IMR-90 (cell line): Measurements from ENCODE around the gene FGF3. TPM values are rescaled to one million over a fixed set of nuclear protein-coding genes. Genes with fewer than 3 reads are reported as not detected.
"Not testable (repeated sequence)": the region's sequence is repeated elsewhere in the genome, so short reads cannot be mapped to it uniquely, and the experiment has no call there.

ENCODE experiments used
- ATAC-seq: fragments of 200-7000 bp; cut with Tn5 transposase; 2 replicates; pipeline ENCODE4 v1.9.1; 2020; ENCODE audit warnings: low read depth, mild to moderate bottlenecking, moderate library complexity
- BruUV-seq: library from RNA; stranded (reverse); fragments of 400-500 nt; replicated peaks from 2 replicates; lab custom pipeline; 2021; lab: Mats Ljungman, UMichigan
- CTCF ChIA-PET: fragments of 300-600 bp; formaldehyde crosslinking; extraction: SDS; loops from one replicate; lab custom pipeline; 2021; ENCODE audit warnings: antibody characterized with exemption; lab: Yijun Ruan, JAX
- POLR2A ChIA-PET: fragments of 300-600 bp; sonication (Branson Sonifier 250); formaldehyde crosslinking; loops from one replicate; lab custom pipeline; 2022; ENCODE audit warnings: antibody characterized with exemption; ENCODE audit not compliant: unreplicated experiment; lab: Charles Lee
- DNase-seq: peaks from one replicate; pipeline ENCODE4 v3.0.0; 2013
- H2AFZ ChIP-seq: replicated peaks from 2 replicates; pipeline ENCODE3; 2013; ENCODE audit warnings: low read length, mild to moderate bottlenecking; ENCODE audit not compliant: poor library complexity
- H2AK5ac ChIP-seq: 2 replicates; pipeline ENCODE4 v1.6.1; 2013; ENCODE audit warnings: low read depth, low read length, inconsistent platforms
- H2AK9ac ChIP-seq: replicated peaks from 2 replicates; pipeline ENCODE3; 2013; ENCODE audit warnings: mild to moderate bottlenecking, low read depth, low read length, moderate library complexity; ENCODE audit not compliant: poor library complexity
- H2BK120ac ChIP-seq: 2 replicates; pipeline ENCODE4 v1.6.1; 2013; ENCODE audit warnings: low read depth, low read length, inconsistent platforms
- H2BK15ac ChIP-seq: 3 replicates; pipeline ENCODE4 v1.6.1; 2013; ENCODE audit warnings: low read depth, low read length, inconsistent platforms
- H2BK20ac ChIP-seq: 2 replicates; pipeline ENCODE4 v1.6.1; 2013; ENCODE audit warnings: low read depth, mild to moderate bottlenecking, inconsistent platforms, low read length, moderate library complexity
- H2BK5ac ChIP-seq: 2 replicates; pipeline ENCODE4 v1.6.1; 2013; ENCODE audit warnings: mild to moderate bottlenecking, low read depth, low read length, inconsistent platforms; ENCODE audit not compliant: poor library complexity, severe bottlenecking
- H3K14ac ChIP-seq: replicated peaks from 2 replicates; pipeline ENCODE4 v1.6.1; 2013; ENCODE audit warnings: low read depth, low read length, inconsistent platforms
- H3K18ac ChIP-seq: 2 replicates; pipeline ENCODE4 v1.6.1; 2013; ENCODE audit warnings: low read depth, low read length, control low read depth
- H3K23ac ChIP-seq: 2 replicates; pipeline ENCODE4 v1.6.1; 2013; ENCODE audit warnings: low read depth, low read length, inconsistent platforms
- H3K27ac ChIP-seq: 2 replicates; pipeline ENCODE4 v1.5.1; 2013; ENCODE audit warnings: mild to moderate bottlenecking, control low read depth, low read length; ENCODE audit not compliant: insufficient read depth
- H3K27me3 ChIP-seq: 2 replicates; pipeline ENCODE4 v1.6.1; 2013; ENCODE audit warnings: low read length; ENCODE audit not compliant: control insufficient read depth, insufficient read depth
- H3K36me3 ChIP-seq: 2 replicates; pipeline ENCODE4 v1.6.1; 2013; ENCODE audit warnings: low read length, mixed read lengths; ENCODE audit not compliant: control insufficient read depth, insufficient read depth
- H3K4ac ChIP-seq: 2 replicates; pipeline ENCODE4 v1.6.1; 2013; ENCODE audit warnings: low read depth, low read length, inconsistent platforms
- H3K4me1 ChIP-seq: 2 replicates; pipeline ENCODE4 v1.6.1; 2013; ENCODE audit warnings: low read length, mixed read lengths; ENCODE audit not compliant: control insufficient read depth, insufficient read depth
- H3K4me2 ChIP-seq: 2 replicates; pipeline ENCODE4 v1.6.1; 2013; ENCODE audit warnings: low read depth, mild to moderate bottlenecking, control low read depth, low read length, moderate library complexity
- H3K4me3 ChIP-seq: 2 replicates; pipeline ENCODE4 v1.5.1; 2013; ENCODE audit warnings: low read depth, mild to moderate bottlenecking, control low read depth, low read length, moderate library complexity; ENCODE audit not compliant: insufficient read depth
- H3K56ac ChIP-seq: 2 replicates; pipeline ENCODE4 v1.6.1; 2013; ENCODE audit warnings: low read length, inconsistent platforms; ENCODE audit not compliant: insufficient read depth; ENCODE audit errors: extremely low read depth
- H3K79me1 ChIP-seq, 2 experiments: 2 replicates each; pipeline ENCODE4 v1.6.1; 2013; ENCODE audit warnings: low read length in 2 of 2, inconsistent platforms in 1 of 2, low read depth in 1 of 2
- H3K9ac ChIP-seq: 2 replicates; pipeline ENCODE4 v1.6.1; 2013; ENCODE audit warnings: low read depth, low read length, control low read depth
- H3K9me1 ChIP-seq: 2 replicates; pipeline ENCODE4 v1.6.1; 2013; ENCODE audit warnings: low read length, inconsistent platforms; ENCODE audit not compliant: insufficient read depth
- H3K9me3 ChIP-seq: 2 replicates; pipeline ENCODE4 v1.6.1; 2013; ENCODE audit warnings: low read length; ENCODE audit not compliant: control insufficient read depth, insufficient read depth
- H4K20me1 ChIP-seq: 2 replicates; pipeline ENCODE4 v1.6.1; 2013; ENCODE audit warnings: low read length, inconsistent platforms; ENCODE audit not compliant: insufficient read depth
- H4K5ac ChIP-seq: 2 replicates; pipeline ENCODE4 v1.6.1; 2013; ENCODE audit warnings: mild to moderate bottlenecking, low read depth, low read length, control low read depth
- H4K8ac ChIP-seq, 2 experiments: 2 replicates each; pipeline ENCODE4 v1.6.1; 2013; ENCODE audit warnings: low read depth in 2 of 2, low read length in 2 of 2, control low read depth in 1 of 2, inconsistent platforms in 1 of 2
- H4K91ac ChIP-seq: 2 replicates; pipeline ENCODE4 v1.6.1; 2013; ENCODE audit warnings: low read depth, low read length, inconsistent platforms; ENCODE audit not compliant: insufficient read depth
- WGBS, 2 experiments: methylation state at CpG; one replicate each; pipeline versions ENCODE4 v1.1.5 to v1.1.7; 2013; ENCODE audit warnings: missing lambda C conversion rate in 2 of 2; ENCODE audit not compliant: insufficient read length in 1 of 2; ENCODE audit errors: extremely low coverage in 2 of 2; 5-methylcytosine and 5-hydroxymethylcytosine counted together
- dilution Hi-C: fragments of 300-500 bp; cut with HindIII; formaldehyde crosslinking; loops from one replicate; pipeline ENCODE4 v1.14.3; 2018; ENCODE audit warnings: low sequenced_read_pairs; ENCODE audit not compliant: unreplicated experiment
- in situ Hi-C: fragments of 300-500 bp; cut with MboI; formaldehyde crosslinking; loops from 3 replicates; pipeline ENCODE4 v1.14.3; 2019; ENCODE audit warnings: low sequenced_read_pairs, inconsistent platforms, mixed read lengths
- intact Hi-C: fragments of 100-400 bp; cut with micrococcal nuclease; formaldehyde crosslinking; loops from 2 replicates; pipeline ENCODE4 v1.10.0; 2022
- polyA plus RNA-seq, 3 experiments: library from polyadenylated mRNA; depleted of rRNA; stranded (reverse); fragments of >200 nt; gene quantifications; 2 replicates each; pipeline ENCODE4 v1.2.3, GENCODE V29; 2012; ENCODE audit warnings: low replicate concordance in 1 of 3
- total RNA-seq: library from RNA; depleted of rRNA; stranded (reverse); fragments of >200 nt; gene quantifications from 2 replicates; pipeline ENCODE4 v1.2.3, GENCODE V29; 2012

The FGF3 gene
- total and polyA plus RNA-seq, 2 of the 4 experiments (the other 2 are of a cell fraction) = not detected

DNA sequence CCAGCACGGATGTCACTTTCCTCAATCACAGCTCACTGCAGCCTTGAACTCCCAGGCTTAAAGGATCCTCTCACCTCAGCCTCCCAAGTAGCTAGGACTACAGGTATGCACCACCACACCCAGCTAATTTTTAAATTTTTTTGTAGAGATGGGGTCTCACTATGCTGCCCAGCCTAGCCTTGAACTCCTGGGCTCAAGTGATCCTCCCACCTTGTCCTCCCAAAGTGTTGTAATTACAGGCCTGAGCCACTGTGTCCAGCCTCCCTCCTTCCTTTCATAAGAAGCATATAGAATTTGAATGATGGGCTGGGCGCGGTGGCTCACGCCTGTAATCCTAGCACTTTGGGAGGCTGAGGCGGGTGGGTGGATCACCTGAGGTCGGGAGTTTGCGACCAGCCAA, 54.3 kb downstream of the FGF3 start:
- H4K91ac ChIP-seq, H3K14ac ChIP-seq, H3K9ac ChIP-seq, H4K5ac ChIP-seq, H3K36me3 ChIP-seq, H2AK5ac ChIP-seq, H3K4me2 ChIP-seq, H4K20me1 ChIP-seq, H2AK9ac ChIP-seq, H2AFZ ChIP-seq, H4K8ac ChIP-seq, H3K9me1 ChIP-seq, H3K56ac ChIP-seq, intact Hi-C loops, H3K27ac ChIP-seq, H3K4ac ChIP-seq, H2BK5ac ChIP-seq, ATAC-seq, DNase-seq, H2BK15ac ChIP-seq, H2BK20ac ChIP-seq, H3K79me1 ChIP-seq, H3K4me1 ChIP-seq, POLR2A ChIA-PET, H3K4me3 ChIP-seq, H3K18ac ChIP-seq, BruUV-seq, in situ Hi-C loops, H2BK120ac ChIP-seq, H3K23ac ChIP-seq, dilution Hi-C loops: not testable (repeated sequence)
- CTCF ChIA-PET = interaction anchor here (0.6 kb wide), 1 partner anchor 46 kb away, joined by 3 read pairs; no protein-coding TSS in a partner anchor
- Histone ChIP-seq H3K27me3 (peaks cover 62% of the 10 kb centered on the region), H3K9me3 (peaks cover 17% of the 10 kb centered on the region)
- no CpG with 5 or more reads among the region's 7 CpGs for WGBS, 2 experiments
